Renal cortical epithelial cell (primary cell): ENCODE data around the gene BIRC7. TPM values are rescaled to one million over a fixed set of nuclear protein-coding genes. Genes with fewer than 3 reads are reported as not detected.
"Not testable (repeated sequence)": the region's sequence is repeated elsewhere in the genome, so short reads cannot be mapped to it uniquely, and the experiment has no call there.

Experiments used
- DNase-seq: peaks from one replicate; pipeline ENCODE4 v3.0.0-alpha.2; 2011; ENCODE audit warnings: low read depth
- total RNA-seq: library from RNA; depleted of rRNA; stranded (reverse); fragments of >200 nt; gene quantifications from 2 replicates; pipeline ENCODE4 v1.2.3, GENCODE V29; 2014

BIRC7 gene
- total RNA-seq, 1 donor from 2014 or later, result 0.15 TPM

DNA sequence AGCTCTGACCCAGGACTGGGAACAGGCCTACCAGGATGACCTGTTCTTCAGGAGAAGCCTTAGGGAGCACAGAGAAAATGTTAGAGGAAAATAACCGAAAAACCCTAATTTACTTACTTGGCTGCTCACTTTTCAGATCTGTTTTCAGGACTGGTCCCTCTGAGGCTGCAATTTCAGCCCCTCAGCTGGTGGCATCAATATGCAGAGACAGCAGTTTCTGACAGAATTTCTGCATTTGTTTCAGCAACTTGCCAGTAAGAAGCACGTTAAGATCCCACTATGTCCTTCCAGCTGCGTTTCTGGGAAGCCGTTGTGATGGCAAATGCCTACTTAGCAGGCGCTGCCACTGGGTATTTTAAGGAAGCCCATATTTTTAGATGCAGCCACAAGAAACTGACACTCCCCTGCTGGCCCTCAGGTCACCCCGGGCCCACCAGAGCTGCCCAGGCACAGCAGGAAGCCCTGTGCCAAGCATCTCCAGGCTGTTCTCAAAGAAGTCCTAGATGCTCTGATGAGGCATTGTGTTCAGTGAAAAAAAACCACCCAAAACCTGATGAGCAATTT lies 27.3 kb upstream of the BIRC7 start:
- DNase-seq, result no peak

DNA sequence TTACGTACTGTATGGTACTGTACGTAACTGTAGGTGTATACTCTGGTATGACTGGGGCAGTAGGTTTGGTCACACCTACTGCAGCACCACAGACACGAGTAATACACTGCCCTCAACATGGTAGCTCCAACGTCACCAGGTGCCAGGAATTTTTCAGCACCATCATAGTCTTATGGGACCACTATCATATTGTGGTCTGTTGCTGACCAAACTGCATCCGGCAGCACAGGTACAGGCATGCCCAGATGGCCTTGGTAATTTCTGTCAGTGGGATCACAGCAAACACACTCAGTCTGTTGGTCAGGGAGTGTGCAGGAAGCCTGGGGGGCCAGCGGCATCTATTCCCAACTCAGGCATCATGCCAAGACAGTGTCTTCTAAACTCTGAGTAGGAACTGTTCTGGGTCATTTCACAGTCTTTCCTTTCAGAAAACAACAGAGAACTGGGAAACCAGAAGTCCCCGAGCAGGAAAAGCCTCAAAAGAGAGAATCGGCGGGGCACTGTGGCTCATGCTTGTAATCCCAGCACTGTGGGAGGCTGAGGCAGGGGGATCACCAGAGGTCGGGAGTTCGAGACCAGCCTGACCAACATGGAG lies 25.6 kb upstream of the BIRC7 start:
- DNase-seq, result no peak

DNA sequence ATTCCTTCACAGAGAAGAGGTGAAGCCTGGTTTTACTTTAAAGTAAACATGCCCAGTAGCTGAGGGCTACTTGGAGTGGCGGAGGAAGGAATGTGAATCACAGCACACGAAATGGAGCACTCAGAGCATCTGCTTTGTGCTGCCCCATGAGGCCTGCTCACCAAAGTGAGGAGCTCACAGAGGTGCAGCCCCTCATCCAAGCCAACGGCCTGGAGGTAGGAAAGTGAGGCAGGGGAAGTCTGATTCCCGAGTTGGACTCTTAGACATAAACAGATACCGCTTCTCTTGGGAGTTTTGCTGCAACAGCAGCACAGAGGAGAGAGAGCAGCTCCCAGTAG lies 23.3 kb upstream of the BIRC7 start:
- no peak for DNase-seq

DNA sequence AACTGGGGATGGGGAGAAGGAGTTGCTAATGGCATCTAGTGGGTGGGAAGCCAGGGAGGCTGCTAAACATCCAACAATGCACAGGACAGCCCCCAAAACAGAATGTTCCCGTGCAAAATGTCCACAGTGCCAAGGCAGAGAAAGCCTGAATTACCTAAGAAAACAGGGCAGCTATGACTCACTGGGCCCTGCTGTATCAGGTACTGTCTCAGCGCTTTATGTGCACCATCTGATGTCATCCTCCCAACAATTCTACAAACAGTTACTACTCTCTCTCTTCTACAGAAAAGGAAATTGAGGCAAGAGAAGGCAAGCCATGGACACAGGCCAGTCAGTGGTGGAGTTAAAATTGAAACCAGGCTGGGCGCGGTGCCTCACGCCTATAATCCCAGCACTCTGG lies 22.9 kb upstream of the BIRC7 start:
- DNase-seq, result peak; percentile 22

DNA sequence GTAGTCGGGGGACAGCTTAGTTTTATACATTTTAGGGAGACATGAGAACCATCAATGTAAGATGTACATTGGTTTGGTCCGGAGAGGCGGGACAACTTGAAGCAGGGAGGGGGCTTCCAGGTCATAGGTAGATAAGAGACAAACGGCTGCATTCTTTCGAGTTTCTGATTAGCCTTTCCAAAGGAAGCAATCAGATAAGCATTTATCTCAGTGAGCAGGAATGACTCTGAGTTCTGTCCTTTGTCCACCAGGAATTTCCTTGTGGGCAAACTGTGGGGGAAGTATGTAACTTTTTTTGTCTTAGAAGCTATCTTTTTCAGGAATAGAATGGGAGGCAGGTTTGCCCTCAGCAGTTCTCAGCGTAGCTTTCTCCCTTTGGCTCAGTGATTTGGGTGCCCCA lies 21.2 kb upstream of the BIRC7 start:
- no peak for DNase-seq

DNA sequence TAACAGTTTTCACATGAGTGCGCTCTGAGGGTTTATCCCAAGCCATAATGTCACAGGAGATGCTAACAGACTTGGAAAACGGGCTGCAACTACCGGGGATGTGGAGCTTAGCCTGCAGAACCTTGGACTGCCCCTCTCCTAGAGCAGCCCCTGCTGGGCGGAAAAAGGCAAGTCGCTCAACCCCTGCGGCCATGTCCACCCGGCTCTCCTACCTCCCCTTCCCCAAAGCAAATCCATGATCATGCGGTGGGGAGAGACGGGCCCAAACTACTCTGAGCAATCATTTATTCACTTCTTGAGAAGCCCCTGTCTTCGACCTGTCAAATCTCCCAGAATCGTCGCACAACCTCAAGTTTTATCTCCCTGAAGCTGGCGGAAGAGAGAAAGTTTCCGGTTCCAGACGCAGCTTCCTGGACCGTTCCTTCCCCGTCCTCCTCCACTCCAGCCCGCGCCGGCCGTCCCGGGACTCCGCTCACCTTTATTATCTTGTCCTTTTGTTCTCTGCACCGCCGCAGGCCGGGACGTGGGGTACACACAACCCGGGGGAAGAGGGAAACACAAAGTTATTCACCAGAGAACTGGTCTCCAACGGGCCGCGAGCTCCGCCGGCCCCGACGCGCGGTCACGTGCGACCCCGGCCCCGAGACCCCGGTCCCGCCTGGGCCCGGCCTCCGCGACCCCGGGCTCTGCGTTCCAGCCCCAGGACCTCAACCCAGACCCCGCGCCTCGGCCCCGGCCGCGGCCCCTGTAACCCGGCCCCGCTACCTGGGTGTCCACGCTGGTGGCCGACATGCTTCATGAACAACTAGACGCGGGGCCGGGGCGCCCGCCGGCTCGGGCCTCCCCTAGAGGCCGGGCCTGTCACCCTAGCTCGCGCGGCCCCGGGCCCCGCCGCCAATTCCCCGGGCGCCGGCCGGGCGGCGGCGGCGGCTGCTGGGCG lies 20.3 kb upstream of the BIRC7 start:
- peak; percentile 59 for DNase-seq

DNA sequence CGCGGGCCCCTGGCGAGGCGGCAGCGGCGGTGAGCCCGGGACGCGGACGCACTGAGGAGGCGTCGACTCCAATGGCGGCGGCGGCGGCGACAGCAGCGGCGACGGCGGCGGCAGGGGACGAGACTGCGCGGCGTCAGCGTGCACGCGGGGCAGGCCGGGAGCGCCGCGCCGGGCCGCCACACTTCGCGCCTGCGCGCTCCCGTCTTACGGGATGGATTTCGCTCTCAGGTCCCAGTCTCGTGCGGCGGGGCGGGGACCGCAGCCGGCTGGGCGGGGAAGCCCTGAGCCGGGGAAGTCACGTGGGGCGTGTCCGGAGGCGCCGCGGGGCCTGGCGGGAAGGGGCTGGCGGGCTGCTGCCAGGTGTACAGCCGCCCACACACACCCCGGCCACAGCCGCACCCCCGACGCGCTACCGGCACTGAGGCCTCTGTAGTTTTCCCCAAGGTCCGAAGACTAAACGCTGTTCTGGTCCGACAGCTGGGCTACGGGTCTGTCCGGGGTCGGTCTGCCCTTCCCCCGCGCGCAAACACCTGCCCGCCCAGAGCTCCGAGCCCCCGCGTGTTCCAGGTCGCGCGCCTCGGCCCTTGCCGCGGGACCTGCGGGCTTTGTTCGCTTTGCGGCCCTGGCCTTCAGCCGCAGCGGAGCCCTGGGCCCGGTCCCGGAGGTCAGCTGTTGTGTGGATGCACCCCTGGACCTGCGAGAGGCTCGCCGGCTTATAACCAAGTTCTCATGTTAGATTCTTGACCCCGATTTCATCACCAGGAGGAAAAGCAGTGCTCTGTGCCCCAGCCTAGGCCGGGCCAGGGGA lies 19.5 kb upstream of the BIRC7 start, which contains the start of gene YTHDF1:
YTHDF1 (minus strand) TSS at position 91 of the 808 bp plus-strand sequence. CDS start 239 bp downstream, outside the sequence.
- DNase-seq, result peak; percentile 79

DNA sequence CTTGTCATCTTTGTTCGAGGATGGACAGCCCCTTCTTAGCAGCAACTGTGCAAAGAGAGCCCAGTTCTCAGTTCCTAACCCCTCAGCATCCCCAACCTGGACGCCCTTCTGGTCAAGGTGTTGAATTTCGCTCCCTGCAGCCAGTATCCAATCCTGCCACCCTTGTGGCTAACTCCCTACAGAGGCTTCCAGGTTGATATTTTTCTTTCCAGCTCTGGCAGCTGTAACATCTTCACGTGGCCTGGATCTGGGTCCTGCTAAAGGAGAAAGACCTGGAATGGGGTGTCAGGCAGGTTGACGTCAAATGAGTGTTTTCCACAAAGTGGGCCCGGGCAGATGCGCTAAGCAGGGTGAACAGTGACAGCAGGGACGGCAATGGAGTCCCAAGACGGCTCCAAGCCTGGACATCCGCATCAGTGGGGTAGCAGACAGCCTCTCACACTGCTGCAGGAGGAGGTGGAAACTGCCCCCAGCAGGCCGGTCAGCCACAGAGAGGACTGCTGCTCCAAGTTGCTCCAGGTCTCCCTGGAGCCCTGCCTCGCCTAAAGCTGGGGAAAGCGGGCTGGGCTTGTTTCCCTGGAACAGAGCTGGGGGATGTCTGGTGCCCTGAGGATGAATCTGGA lies 18.7 kb upstream of the BIRC7 start:
- no peak for DNase-seq

DNA sequence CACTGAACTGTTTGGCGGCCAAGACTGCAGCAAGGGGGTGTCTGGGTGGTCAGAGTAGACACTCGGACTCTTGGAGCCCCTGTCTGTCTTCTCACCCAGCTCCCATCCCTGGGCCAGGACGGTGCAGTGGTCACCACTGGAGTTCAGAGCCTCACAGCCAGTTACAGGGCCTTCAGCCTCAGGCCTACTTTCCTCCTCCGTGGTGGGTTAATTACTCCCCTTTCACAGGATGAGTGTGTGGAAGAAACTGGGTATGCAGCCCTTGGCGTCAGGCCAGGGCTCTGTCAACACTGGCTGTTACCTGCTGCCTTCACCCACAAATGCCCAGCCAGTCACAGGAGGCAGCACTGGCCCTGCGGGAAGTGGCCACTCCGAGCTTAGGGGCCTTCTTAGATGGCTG lies 18.0 kb upstream of the BIRC7 start:
- DNase-seq, result peak; percentile 22

DNA sequence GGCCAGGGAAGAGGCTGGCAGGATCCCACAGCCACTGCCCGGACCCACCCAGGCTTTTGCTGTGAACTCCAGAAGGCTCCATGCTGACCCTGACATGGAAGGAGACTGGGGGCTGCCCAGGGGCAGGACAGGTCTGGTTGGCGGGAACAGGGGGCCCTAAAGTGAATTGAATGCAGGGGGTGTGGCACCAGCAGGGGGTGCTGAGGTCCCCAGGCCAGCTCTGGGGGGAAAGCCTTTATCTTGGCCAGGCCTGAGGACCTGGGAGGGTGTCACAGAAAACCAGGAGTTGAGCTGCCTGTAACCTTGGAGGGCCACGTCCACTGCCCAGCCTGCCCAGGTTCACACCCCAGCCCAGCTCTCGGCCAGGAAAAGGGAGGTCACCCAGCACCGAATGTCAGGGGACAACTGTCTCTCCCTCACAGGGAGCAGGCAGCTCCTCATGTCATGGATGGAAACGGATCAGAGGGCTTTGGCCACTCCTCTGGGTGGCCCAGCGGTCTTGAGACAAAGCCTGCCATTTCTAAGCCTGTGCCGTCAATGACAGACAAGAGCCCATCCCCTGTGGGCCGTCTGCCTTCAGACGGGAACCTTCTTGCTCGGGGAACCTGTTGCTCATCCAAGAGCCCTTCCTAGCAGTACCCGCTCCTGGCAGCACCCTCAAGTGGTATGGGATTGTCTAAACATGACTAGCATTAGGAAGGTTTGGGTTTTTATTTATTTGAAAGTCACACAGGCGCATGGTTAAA lies 16.8 kb upstream of the BIRC7 start:
- no peak for DNase-seq

DNA sequence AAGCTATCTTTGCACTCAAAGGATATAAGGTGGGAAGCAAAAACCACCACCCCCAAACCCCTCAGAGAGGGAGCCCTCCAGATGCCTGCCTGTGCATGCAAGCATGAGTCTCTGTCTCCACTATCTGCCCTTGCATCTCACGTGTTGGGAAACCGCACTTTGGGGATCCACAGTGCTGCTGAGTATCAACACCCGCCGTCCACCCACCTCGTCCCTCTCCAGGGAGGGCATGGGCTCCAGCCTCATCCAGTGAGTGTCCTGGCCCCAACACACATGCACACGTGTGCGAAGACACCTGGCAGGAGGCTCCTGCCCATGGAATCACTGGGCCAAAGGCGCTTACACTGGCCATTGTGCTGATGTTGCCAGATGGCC lies 16.3 kb upstream of the BIRC7 start:
- no peak for DNase-seq

DNA sequence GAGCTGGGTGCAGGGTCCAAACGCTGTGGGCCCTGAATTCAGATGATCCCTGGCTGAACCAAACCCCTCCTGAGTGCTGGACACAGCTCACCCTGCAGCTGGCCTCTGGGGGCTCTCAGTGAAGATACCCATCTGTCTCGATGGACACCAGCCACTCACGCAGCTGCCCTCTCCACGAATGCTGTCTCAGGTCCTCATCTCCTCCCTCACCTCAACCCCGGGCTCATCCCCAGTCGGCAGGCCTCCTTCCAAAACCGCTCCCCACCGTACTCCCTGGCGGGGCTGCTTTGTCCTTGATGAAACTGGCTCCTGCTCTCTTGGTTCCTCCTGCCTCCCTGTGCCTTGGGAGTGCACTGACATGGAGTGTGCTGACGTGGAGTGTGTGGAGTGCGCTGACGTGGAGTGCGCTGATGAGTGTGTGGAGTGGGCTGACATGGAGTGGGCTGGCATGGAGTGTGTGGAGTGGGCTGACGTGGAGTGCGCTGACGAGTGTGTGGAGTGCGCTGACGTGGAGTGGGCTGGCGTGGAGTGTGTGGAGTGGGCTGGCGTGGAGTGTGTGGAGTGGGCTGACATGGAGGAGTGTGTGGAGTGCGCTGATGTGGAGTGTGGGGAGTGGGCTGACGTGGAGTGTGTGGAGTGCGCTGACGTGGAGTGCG lies 15.7 kb upstream of the BIRC7 start:
- no peak for DNase-seq

DNA sequence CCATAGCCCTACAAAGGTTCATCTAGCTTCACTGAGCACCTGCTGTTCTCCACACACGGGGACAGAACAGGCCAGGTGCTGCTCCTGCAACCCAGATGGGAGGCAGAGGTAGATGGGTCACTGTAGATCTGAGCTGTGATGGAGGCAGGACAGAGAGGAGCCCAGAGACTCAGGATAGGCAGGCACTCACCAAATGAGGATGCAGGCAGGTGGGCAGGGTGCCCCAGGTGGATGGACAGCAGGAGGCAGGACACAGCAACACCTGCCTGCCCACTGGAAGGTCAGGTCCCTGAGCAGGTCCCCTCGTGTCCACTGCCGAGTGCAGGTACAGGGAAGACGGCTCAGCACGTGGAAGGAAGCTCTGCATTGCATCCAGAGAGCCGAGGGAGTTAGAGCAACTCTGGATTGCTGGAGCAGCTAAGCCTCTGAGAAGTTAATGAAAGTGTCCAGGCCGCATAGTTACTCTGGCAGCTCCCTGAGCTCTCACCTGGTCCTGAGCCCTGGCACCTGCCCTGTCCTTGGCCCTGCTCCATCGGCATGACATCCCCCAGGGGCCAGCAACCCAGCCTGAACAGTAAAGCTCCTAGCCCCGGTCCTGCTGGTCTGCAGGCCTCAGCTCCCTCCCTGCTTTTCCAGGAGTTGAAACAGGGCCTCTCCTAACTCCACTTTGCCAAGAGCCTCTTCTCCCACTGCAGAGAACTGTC lies 14.9 kb upstream of the BIRC7 start:
- no peak for DNase-seq

DNA sequence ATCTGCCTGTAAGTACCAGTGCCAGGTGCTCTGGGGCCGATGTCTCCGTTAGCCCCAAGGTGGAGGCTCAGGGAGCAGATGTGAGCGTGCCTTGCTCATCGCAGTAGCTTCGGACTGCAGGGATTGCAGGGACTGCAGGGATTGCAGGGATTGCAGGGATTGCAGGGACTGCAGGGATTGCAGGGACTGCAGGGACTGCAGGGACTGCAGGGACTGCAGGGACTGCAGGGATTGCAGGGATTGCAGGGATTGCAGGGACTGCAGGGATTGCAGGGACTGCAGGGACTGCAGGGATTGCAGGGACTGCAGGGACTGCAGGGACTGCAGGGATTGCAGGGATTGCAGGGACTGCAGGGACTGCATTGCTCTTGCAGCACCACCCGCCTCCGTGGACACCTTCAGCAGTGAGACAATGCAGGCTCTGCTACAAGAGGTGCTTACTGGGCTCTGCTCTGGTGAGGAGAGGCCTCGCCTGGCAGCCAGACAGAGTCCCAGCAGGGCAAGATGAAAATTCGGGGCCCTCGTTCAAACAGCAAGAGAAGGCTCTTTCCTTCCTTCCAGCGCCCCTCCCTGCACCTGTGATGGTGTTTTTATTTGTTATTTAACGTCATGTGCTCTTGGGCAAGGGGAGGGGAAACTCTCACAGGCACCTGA lies 14.2 kb upstream of the BIRC7 start:
- DNase-seq, result not testable (repeated sequence)

DNA sequence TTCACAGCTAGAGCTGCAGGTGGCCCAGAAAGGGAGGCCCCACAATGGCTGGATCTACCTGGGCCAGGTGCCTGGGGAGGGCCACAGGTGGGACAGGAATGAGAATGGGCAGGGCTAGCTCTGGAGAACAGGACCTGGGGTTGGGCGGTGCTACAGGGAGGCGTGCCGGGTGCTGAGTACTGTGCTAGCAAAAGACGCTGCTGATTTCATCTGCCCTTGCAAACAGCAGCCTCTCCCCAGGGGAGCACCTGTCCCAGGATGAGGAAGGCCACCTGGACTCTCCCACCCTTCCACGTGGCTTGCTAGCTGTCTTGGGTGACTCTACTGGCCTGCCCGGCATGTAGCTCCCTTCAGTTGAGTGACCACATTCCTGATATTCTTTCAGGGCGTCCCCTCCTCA lies 13.2 kb upstream of the BIRC7 start:
- no peak for DNase-seq

DNA sequence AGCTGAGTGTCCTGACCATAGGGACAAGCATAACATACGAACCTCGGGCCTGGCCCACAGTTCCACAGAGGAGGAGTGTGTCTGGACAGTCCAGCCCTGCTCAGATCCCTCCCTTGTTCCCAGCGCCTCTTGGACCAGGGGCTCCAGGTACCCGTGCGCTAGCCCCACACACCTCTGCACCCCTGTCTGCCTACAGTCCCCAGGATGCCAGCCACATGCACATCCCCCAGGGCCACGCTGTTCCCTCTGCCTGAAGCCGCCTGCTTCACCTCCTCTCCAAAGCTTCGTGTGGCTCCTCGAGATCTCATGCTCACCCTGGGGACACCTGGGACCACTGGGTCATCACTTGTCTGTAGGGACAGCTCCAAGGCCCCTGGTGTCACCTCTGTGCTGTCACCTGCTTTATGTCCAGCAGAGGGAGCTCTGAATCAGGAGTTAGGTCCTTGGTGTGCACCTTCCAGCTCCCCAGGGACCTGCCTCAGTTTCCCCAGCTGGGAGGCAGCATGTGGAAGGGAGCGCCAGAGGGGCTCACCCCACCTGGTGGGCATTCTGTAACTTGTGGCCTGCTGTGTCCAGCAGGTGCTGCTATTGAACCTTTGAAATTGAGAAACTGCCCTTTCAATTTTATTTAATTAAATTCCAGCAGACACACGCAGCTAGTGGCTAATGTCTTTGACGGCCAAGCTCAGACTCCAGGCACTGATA lies 12.4 kb upstream of the BIRC7 start:
- peak; percentile 32 for DNase-seq

DNA sequence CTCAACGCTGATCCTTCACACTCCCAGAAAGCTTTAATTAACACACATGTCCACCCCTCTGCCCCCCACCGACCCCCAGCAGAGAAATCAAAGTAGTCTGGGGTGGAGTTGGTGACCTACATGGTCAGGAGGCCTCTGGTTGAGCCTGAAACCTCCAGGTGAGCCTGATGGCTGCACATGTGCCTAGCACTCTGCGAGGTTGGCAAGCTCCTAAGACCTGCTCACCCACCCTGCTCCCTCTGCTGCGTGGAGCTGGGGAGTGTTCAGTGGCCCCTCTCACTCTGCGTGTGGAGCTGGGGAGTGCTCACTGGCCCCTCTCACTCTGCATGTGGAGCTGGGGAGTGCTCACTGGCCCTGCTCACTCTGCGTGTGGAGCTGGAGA lies 11.9 kb upstream of the BIRC7 start:
- no peak for DNase-seq

DNA sequence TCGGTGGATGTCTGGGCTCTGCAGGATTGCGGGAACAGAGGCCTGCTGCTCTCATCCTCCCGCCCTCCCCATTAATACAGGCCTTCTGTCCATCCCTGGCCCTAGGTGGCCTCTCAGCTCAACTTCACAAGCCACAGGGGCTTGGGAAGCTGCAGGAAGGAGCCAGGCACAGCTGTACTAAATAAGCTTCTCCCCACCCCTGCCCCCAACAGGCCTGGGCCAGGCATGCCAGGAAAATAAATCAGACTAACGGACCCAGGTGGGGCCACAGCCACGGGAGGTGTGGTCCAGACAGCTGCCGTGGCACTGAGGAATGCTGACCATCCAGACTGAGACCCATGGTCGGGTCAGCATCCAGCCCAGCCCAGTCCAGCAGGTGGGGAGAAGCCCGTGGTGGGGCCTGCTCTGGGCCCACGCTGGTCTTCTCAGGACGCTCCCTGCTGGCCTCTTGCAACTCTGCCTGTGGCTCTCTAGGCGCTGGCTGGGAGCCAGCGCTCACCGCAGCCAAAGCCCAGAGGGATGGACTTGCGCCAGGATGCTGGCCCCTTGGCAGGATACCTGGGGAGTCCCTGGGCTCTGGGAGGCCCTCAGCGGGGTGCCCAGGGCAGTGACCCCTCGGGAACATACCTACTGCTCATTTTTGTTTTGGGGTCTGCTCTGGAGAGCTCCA lies 11.2 kb upstream of the BIRC7 start:
- DNase-seq, result peak; percentile 82
